Measurements from ENCODE around the gene HNRNPC. TPM values are rescaled to one million over a fixed set of nuclear protein-coding genes. Genes with fewer than 3 reads are reported as not detected.

The HNRNPC gene
- total RNA-seq, 1 donor from 2014 or later, result 683 TPM

DNA sequence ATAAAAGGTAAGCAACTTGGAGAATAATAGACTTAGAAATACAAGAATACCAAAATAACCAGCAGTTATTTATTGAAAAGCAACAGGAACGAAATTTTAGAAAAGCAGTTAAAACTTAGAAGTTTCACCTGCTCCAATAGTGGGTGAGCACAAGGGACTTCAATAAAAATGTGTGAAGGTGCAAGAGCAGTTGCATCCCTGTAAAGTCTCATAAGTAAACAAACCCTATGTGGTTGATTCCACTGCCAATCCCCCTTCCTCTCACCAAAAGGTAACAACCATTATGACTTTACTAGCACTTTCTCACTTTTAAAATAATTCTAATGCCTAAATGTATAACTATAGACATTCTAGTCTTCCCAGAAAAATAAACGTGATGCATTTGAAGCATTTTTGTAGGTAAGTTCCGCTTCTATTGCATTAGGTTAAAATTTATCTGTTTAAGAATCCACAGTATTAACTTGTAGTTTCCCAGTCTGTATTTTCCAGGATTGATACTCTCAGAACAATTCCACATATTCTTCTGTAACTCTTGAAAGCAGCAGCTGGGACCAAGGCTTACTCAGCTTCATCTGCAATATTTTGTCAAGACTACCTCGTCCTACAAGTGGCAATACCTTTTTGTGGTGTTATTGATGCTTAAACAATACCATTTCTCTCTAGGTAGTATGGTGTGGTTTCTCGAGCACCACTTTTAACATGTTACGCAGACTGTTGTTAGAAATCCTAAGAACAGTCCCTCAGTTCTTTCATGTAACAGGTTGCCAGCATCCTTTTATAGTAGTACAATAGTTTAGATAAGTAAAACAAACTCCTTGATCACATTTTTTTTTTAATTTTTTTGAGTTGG, 32.1 kb downstream of the HNRNPC start:
- Mint-ChIP-seq H3K9me3 (no peaks in the 10 kb centered on the region), H3K27ac (no peak overlapping the region), H3K4me3 (no peak overlapping the region), H3K36me3 (ENCODE audit: low read depth) (peaks cover 79% of the 10 kb centered on the region), H3K27me3 (no peaks in the 10 kb centered on the region), H3K4me1 (peaks cover 67% of the 10 kb centered on the region)
- ATAC-seq (ENCODE audit: low read depth), result no peak
- no peak for DNase-seq
- ChIA-PET CTCF (no interaction called here), POLR2A (no interaction called here)
- TF ChIP-seq, protein P1, sequence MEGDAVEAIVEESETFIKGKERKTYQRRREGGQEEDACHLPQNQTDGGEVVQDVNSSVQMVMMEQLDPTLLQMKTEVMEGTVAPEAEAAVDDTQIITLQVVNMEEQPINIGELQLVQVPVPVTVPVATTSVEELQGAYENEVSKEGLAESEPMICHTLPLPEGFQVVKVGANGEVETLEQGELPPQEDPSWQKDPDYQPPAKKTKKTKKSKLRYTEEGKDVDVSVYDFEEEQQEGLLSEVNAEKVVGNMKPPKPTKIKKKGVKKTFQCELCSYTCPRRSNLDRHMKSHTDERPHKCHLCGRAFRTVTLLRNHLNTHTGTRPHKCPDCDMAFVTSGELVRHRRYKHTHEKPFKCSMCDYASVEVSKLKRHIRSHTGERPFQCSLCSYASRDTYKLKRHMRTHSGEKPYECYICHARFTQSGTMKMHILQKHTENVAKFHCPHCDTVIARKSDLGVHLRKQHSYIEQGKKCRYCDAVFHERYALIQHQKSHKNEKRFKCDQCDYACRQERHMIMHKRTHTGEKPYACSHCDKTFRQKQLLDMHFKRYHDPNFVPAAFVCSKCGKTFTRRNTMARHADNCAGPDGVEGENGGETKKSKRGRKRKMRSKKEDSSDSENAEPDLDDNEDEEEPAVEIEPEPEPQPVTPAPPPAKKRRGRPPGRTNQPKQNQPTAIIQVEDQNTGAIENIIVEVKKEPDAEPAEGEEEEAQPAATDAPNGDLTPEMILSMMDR (IDR thresholded peaks at IDR 0.05), result no peak
- intact Hi-C loops (cut with micrococcal nuclease), result loop anchor here (1.0 kb wide), 1 partner anchor 9 kb away; no protein-coding TSS in a partner anchor

DNA sequence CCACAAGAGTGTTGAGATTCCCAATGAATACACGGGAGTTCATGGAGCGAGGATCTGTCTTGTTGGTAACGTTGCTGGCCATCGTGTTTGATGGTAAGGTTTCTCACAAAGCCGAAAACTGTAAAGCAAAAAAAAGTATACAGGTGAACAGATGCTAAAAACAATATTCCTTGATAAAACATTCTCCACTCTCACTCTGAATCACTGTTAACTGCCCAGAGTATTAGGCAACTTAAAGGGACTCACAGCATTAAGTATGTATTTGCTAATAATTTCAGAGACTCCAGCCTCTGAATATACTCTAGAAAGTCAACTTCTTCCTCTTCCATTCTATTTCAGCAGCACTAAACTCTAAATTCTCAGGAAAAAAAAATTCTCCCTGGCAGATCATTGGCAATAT, 35.1 kb downstream of the HNRNPC start:
- Mint-ChIP-seq H3K27ac (no peak overlapping the region), H3K4me1 (peaks cover 61% of the 10 kb centered on the region), H3K27me3 (no peaks in the 10 kb centered on the region), H3K4me3 (no peak overlapping the region), H3K9me3 (no peaks in the 10 kb centered on the region), H3K36me3 (ENCODE audit: low read depth) (peaks cover 89% of the 10 kb centered on the region)
- no peak for ATAC-seq (ENCODE audit: low read depth)
- TF ChIP-seq, protein P1 (IDR thresholded peaks at IDR 0.05), result no peak
- ChIA-PET CTCF (no interaction called here), POLR2A (no interaction called here)
- intact Hi-C loops (cut with micrococcal nuclease), result no loop called here
- no peak for DNase-seq

DNA sequence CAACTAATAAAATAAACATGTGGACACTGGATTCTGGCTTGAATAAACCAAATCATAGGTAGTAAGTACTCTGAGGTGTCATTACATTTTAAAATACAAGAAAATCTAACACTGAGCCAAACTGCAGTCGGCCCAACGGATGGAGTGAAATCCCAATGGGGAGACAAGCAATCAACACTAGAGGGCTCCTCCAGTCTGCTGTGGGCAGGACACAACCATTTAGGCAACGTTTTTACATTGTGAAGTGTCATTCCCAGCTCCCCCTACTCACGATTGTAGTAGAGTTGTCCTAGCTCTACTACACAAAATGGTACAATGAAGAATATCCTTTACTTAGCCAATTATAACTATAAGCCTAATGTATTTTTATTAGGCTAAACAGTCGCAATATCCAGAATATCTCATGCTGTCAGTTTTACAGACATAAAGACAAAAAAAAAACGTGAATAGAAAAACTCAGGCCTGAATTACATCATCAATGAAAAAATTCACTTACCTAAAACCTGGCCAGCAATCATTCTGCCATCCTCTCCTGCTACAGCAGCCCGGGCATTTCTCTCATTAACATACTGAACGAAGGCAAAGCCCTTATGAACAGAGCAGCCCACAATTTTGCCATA, 35.7 kb downstream of the HNRNPC start:
- H3K9me3 Mint-ChIP-seq, result no peaks in the 10 kb centered on the region
- ATAC-seq (ENCODE audit: low read depth) (no peak), DNase-seq (no peak)
- H3K27ac Mint-ChIP-seq, result no peak overlapping the region
- CTCF ChIA-PET, result no interaction called here
- H3K4me1 Mint-ChIP-seq, result peaks cover 55% of the 10 kb centered on the region
- intact Hi-C loops (cut with micrococcal nuclease), result no loop called here
- peaks cover 88% of the 10 kb centered on the region for H3K36me3 Mint-ChIP-seq (ENCODE audit: low read depth)
- H3K27me3 Mint-ChIP-seq, result no peaks in the 10 kb centered on the region
- TF ChIP-seq, protein P1 (IDR thresholded peaks at IDR 0.05), result no peak
- POLR2A ChIA-PET, result interaction anchor here (0.6 kb wide), 1 partner anchor 101 kb away, joined by 8 read pairs; no protein-coding TSS in a partner anchor
- no peak overlapping the region for H3K4me3 Mint-ChIP-seq

DNA sequence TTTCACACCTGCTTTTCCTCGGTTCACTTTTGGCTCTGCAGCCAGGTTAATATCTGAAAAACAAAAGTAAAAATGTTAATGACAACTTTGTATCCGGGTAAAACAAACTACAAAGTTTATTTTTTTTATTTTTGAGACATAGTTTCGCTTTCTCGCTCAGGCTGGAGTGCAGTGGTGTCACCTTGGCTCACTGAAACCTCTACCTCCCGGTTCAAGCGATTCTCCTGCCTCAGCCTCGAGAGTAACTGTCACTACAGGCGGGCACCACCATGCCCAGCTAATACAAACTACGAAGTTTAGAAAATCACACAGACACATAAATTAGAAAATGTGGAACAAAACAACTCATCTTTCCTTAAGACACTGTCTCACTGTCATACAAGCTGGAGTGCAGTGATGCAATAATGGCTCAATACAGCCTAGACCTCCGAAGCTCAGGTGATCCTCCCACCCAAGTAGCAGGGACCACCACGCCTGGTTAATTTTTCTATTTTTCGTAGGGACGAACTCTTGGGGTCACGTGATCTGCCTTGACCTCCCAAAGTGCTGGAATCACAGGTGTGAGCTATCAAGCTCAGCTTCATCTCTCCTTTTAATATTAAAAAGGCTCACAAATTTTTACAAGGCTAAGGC, 38.1 kb downstream of the HNRNPC start:
- ChIA-PET CTCF (no interaction called here), POLR2A (interaction anchor here (0.9 kb wide), 1 partner anchor 164 kb away, joined by 3 read pairs; no protein-coding TSS in a partner anchor)
- H3K27ac Mint-ChIP-seq, result no peak overlapping the region
- H3K36me3 Mint-ChIP-seq (ENCODE audit: low read depth), result peaks cover 91% of the 10 kb centered on the region
- DNase-seq, result no peak
- H3K4me1 Mint-ChIP-seq, result peaks cover 41% of the 10 kb centered on the region
- TF ChIP-seq, protein P1 (IDR thresholded peaks at IDR 0.05), result no peak
- no peak for ATAC-seq (ENCODE audit: low read depth)
- intact Hi-C loops (cut with micrococcal nuclease), result no loop called here
- no peak overlapping the region for H3K4me3 Mint-ChIP-seq
- no peaks in the 10 kb centered on the region for H3K9me3 Mint-ChIP-seq
- H3K27me3 Mint-ChIP-seq, result no peaks in the 10 kb centered on the region

DNA sequence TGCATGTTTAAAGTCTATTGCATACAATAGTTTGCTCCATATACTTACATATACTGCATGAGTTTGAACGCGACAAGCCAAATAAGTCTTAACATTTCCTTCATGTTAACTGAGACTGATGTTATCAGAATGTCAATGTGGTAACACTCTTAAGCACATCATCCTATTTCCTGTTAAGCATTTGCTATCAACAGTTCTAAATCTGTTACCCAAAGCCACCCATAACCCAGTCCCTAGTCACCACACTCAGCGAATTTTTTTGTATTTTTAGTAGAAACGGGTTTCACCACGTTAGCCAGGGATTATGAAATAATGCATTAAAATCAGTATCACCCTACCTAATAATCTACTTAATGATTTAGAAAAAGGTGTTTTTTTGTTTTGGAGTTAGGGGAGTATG, 39.4 kb downstream of the HNRNPC start:
- no peak overlapping the region for H3K4me3 Mint-ChIP-seq
- intact Hi-C loops (cut with micrococcal nuclease), result no loop called here
- H3K4me1 Mint-ChIP-seq, result peaks cover 29% of the 10 kb centered on the region
- DNase-seq (no peak), ATAC-seq (ENCODE audit: low read depth) (no peak)
- TF ChIP-seq, protein P1 (IDR thresholded peaks at IDR 0.05), result no peak
- peaks cover 92% of the 10 kb centered on the region for H3K36me3 Mint-ChIP-seq (ENCODE audit: low read depth)
- H3K27me3 Mint-ChIP-seq, result no peaks in the 10 kb centered on the region
- H3K27ac Mint-ChIP-seq, result no peak overlapping the region
- CTCF ChIA-PET, result no interaction called here
- H3K9me3 Mint-ChIP-seq, result no peaks in the 10 kb centered on the region
- POLR2A ChIA-PET, result interaction anchor here (0.6 to 1.1 kb wide), 2 partner anchors 25 to 155 kb away, joined by 3 to 4 read pairs; no protein-coding TSS in a partner anchor
